ENCODE measurements around the gene PNISR. TPM values are rescaled to one million over a fixed set of nuclear protein-coding genes. Genes with fewer than 3 reads are reported as not detected.

The PNISR gene
- total and polyA plus RNA-seq, 2 of the 13 experiments (the other 11 are each of a cell fraction or from before 2014, with no cell fraction given), result 43.0 to 48.0 TPM

GRCh38 chr6:99356641-99357040 is 68.5 kb downstream of the PNISR start (continued):
- TF ChIP-seq HMGXB3 (CRISPR knock-in tag; IDR thresholded peaks at IDR 0.05; ENCODE audit: borderline replicate concordance) (no peak), REXO4 (CRISPR knock-in tag; IDR thresholded peaks at IDR 0.05; ENCODE audit: borderline replicate concordance) (no peak), ZNF343 (CRISPR knock-in tag; IDR thresholded peaks at IDR 0.05) (no peak), BATF2 (CRISPR knock-in tag; IDR thresholded peaks at IDR 0.05) (no peak), NFKBIZ (CRISPR knock-in tag; IDR thresholded peaks at IDR 0.05) (no peak)

GRCh38 chr6:99354983-99355382 is 70.1 kb downstream of the PNISR start:
- in situ Hi-C loops (cut with HindIII; ENCODE audit: extremely low pct_ligation_motif_present, low pct_unique_long_range_greater_than_20kb), result no loop called here
- 12% methylated on average over 4 of the region's 4 CpGs for whole genome bisulfite sequencing (ENCODE audit: low lambda C conversion rate)
- no peak for FAIRE-seq

More at GRCh38 chr6:99354983-99355382, 70.1 kb downstream of the PNISR start:
- H3K36me3 ChIP-seq (replicated peaks in 1 of 2; ENCODE audit: control insufficient read depth in 1 of 2, insufficient read depth in 2 of 2, low read length in 2 of 2), result no peaks in the 10 kb centered on the region
- H4K20me1 ChIP-seq (ENCODE audit: insufficient read depth, low read length), result no peaks in the 10 kb centered on the region
- no peak overlapping the region for H3K9ac ChIP-seq (ENCODE audit: insufficient read depth, low read depth, low read length)
- TF ChIP-seq ZNF552 (CRISPR knock-in tag; IDR thresholded peaks at IDR 0.05; ENCODE audit: borderline replicate concordance), result no peak
- no peak for TF ChIP-seq ZNF766 (CRISPR knock-in tag; IDR thresholded peaks at IDR 0.05; ENCODE audit: borderline replicate concordance)
- TF ChIP-seq GATAD1 (CRISPR knock-in tag; IDR thresholded peaks at IDR 0.05), result no peak
- no peak for TF ChIP-seq RFXAP (CRISPR knock-in tag; IDR thresholded peaks at IDR 0.05; ENCODE audit: borderline replicate concordance)
- TF ChIP-seq ZNF883 (CRISPR knock-in tag; IDR thresholded peaks at IDR 0.05; ENCODE audit: not compliant biosample characterization), result no peak
- TF ChIP-seq ZBTB25 (CRISPR knock-in tag; IDR thresholded peaks at IDR 0.05), result no peak
- H2AFZ ChIP-seq (ENCODE audit: low read length), result no peak overlapping the region
- intact Hi-C loops (cut with micrococcal nuclease; ENCODE audit: unreplicated experiment), result no loop called here
- H3K9me3 ChIP-seq (ENCODE audit: low read length), result no peaks in the 10 kb centered on the region
- POLR2A ChIA-PET, result no interaction called here
- H3K4me3 ChIP-seq (replicated peaks in 1 of 3; ENCODE audit: insufficient read depth in 1 of 3, low read depth in 2 of 3, low read length in 3 of 3), result no peak overlapping the region
- no peak for ATAC-seq
- H3K4me2 ChIP-seq (ENCODE audit: low read depth, low read length), result no peak overlapping the region
- peaks cover 8% of the 10 kb centered on the region for H3K4me1 ChIP-seq (ENCODE audit: insufficient read depth, low read length)
- no peak overlapping the region for H3K27ac ChIP-seq (ENCODE audit: extremely low read length, insufficient read depth, low read length)
- peaks cover 0 to 21% of the 10 kb centered on the region in 2 experiments; a peak in 3 of 5 replicates for H3K27me3 ChIP-seq (ENCODE audit: control insufficient read depth in 1 of 2, insufficient read depth in 2 of 2, low read length in 2 of 2)
- CTCF ChIA-PET (ENCODE audit: low intra/inter-chr PET ratio, low total read pairs), result no interaction called here
- no peaks in the 10 kb centered on the region for H3K79me2 ChIP-seq (ENCODE audit: insufficient read depth, low read length)
- no TSS peak for BruUV-seq (replicated peaks)
- DNase-seq (ENCODE audit: low spot score), result no peak

Data from HepG2 (cell line).